G401.6 (cell line): ENCODE results near the gene WTIP.
A peak's percentile ranks its signal among the peaks of the same experiment; 100 is the strongest.

ENCODE experiments used
- FAIRE-seq: peaks from 2 replicates; lab custom pipeline; 2012; peaks lifted over from hg19 to GRCh38; lab: Jason Lieb, UNC

The WTIP gene

DNA sequence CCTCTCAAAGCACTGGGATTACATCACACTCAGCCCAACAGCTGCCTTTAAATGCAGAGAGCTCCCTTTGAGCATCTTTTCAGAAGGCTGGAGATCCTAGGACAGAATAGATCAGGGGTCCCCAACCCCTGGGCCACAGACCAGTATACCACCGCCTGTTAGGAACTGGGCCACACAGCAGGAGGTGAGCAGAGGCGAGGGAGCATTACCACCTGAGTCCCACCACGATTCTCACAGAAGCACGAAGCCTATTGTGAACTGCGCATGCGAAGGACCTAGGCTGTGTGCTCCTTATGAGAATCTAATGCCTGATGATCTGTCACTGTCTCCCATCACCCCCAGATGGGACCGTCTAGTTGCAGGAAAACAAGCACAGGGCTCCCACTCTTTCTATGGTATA, 2.2 kb upstream of the WTIP start:
- no peak for FAIRE-seq

DNA sequence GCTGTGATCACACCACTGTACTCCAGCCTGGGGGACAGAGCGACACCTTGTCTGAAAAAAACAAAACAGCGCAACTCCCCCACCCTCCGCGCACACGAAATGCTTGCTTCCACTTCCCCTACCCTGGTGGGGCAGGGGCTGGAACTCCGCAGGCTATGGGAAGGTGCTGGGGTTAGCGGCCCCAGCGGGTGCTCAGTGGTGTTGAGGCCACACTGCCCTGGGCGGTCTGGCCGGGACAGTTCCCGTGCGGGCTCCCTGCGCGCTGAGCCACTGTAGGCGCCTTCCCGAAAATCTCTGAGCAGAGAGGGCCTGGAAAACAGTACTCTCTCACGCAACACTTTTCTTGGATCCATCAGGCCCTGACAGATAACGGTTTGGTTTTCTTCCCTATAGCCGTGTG, 1.1 kb upstream of the WTIP start:
- FAIRE-seq, result no peak

- no peak for FAIRE-seq
Observed at GRCh38 chr19:34481861-34482379, 362 bp downstream of the WTIP start.

DNA sequence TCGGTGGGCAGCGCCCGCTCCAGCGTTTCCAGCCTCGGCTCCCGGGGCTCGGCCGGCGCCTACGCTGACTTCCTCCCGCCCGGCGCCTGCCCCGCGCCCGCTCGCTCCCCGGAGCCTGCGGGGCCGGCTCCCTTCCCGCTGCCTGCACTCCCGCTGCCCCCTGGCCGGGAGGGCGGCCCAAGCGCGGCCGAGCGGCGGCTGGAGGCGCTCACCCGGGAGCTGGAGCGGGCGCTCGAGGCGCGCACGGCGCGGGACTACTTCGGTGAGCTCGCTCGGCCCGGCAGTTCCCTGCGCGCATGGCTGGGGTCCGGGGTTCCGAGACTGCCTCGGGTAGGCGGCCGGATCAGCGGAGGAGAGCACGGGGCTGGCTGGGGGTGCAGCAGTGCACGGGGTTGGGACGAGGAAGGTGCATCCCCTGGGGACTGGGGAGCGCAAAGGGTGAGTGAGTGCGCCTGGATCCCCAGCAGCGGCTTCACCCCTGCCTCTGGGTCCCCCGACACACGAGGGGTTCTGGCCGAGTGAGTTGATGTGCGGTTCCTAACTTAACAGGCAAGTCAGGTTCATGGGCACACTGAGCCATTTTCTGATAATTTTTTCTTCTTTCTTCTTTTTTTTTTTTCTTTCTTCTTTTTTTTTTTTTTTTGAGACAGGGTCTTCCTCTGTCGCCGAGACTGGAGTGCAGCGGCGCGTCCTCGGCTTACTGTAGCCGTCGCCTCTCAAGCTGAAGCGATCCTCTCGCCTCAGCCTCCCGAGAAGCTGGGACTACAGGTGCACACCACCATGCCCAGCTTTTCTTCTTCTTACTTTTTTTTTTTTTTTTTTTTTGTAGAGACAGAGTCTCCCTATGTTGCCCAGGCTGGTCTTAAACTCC, 1.1 kb downstream of the WTIP start:
- FAIRE-seq, result no peak

DNA sequence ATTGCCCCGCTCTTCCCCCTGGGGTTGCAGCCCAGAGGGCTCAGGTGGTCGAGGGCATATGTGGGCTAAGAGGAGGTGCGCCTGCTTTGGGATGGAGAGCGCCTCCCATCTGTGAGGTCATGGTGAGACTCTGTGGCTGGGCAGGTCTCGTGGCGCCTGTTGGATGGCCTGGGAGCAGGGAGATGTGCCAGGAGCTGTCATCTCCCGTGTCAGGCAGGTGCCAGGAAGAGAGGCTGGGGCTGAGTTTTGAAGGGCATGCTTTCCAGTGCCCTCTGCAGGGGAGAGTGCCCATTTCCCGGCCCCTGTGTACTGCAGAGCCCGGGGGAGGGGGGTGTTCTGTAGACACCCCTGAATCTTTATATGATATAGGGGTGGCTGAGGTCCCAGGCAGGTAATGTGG, 2.8 kb downstream of the WTIP start:
- no peak for FAIRE-seq

- no peak for FAIRE-seq
Observed at GRCh38 chr19:34485831-34486230, 4.3 kb downstream of the WTIP start.

DNA sequence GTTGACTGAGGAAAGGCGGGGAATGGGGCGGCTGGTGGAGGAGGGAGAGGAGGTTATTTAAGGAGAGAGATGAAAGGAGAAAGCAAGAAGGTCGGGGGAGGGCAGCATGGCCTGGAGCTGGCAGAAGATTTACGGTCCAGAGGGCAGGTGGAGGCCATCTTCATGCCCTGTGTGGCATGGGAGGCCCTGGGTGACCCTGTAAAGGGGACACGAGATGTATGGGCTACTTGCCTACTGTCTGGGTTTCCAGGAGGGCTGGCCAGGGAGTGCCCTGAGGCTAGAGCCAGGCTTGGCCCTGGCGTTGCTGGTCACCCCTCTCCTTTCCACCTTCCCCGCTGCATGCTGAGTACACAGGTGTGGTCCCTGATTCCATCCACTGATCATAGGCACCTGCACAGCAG, 6.1 kb downstream of the WTIP start:
- FAIRE-seq, result no peak

- no peak for FAIRE-seq
Observed at GRCh38 chr19:34489175-34489574, 7.6 kb downstream of the WTIP start.

DNA sequence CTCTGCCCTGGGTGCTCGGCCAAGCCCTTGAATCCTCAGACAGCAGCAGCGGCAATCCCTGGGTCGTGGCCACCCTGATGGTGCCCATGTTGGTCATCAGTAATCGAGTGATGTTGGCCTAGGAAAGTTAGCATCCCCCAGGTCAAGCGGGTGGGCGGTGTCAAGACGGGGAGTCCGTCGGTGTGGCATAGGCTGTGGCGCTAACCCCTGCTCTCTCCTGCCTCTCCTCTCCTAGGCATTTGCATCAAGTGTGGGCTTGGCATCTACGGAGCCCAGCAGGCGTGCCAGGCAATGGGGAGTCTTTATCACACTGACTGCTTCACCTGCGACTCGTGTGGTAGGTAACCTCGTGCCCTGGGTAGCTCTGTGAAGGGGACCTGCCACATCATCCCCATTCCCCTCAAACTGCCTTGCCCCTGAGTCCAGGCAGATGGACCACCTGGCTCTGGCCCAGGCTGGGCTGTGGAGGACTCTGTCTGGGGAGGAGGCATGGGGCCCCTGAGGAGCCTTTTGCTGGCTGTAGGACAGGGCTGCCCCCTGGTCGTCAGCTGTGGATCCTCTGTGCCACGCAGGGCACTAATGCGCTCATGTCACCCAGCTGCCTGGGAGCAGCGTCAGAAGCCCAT, 8.7 kb downstream of the WTIP start:
- no peak for FAIRE-seq

GRCh38 chr19:34493038-34493648, 11.6 kb downstream of the WTIP start:
- FAIRE-seq, result no peak

GRCh38 chr19:34493649-34494044, 12.1 kb downstream of the WTIP start:
- FAIRE-seq, result no peak

- no peak for FAIRE-seq
Observed at GRCh38 chr19:34494601-34495000, 13.0 kb downstream of the WTIP start.

- no peak for FAIRE-seq
Observed at GRCh38 chr19:34495416-34495815, 13.9 kb downstream of the WTIP start.

GRCh38 chr19:34497112-34497805, 15.7 kb downstream of the WTIP start:
- no peak for FAIRE-seq

DNA sequence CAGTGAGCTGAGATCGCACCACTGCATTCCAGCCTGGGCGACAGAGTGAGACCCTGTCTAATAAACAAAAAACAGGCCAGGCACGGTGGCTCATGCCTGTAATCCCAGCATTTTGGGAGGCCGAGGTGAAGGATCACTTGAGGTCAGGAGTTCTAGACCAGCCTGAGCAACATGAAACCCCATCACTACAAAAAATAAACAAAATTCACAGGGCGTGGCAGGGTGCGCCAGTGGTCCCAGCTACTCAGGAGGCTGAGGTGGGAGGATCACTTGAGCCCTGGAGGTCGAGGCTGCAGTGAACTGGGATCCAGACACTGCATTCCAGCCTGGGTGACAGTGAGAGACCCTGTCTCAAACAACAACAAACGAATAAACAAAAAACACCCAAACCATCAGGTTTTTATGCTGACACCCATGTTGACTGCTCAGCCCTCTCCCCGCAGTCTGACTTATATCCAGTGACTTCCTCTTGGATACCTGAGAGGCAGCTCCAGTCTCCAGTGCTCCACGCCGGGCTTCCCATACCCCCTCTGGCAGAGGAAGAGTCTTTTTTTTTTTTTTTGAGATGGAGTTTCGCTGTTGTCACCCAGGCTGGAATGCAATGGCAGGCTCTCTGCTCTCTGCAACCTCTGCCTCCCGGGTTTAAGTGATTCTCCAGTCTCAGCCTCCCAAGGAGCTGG, 17.7 kb downstream of the WTIP start:
- no peak for FAIRE-seq

GRCh38 chr19:34500656-34501120, 19.1 kb downstream of the WTIP start:
- no peak for FAIRE-seq

DNA sequence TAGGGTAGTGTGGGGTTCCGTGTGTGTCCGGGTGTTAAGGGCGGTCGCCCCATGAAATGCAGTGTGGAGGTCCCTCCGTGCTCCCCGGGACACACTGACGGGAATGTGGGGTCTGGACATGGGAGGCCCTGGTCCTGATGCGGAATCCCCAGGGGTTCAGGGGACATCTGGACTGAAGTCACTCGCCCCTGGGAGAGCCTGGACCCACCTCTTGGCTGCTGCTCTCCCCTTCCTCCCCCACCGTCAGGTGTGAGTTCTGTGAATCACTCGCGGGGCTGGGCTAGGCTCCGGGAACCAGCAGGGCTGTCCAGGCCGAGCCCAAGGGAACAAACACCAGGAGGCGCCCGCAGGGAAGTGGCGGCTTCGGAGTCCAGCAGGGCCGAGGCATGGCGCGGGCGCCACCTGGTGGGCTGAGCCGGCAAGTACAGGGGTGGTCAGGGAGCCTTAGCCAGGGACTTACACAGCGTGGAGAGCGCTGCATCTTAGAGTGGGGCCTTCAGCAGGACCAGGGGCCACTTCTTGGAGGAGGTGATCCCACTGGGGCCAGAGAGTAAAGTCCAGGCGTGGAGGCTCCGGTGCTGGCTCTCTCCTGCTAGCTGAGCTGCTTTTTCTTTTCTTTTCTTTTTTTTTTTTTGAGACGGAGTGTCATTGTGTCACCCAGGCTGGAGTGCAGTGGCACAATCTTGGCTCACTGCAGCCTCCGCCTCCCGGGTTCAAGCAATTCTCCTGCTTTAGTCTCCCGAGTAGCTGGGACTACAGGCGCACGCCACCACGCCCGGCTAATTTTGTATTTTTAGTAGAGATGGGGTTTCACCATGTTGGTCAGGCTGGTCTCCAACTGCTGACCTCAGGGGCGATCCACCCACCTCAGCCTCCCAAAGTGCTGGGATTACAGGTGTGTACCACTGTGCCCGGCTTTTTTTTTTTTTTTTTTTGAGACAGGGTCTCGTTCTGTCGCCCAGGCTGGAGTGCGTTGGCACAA, 20.1 kb downstream of the WTIP start:
- peak; percentile 86 for FAIRE-seq

- FAIRE-seq, result no peak
Observed at GRCh38 chr19:34502582-34503411, 21.2 kb downstream of the WTIP start.

DNA sequence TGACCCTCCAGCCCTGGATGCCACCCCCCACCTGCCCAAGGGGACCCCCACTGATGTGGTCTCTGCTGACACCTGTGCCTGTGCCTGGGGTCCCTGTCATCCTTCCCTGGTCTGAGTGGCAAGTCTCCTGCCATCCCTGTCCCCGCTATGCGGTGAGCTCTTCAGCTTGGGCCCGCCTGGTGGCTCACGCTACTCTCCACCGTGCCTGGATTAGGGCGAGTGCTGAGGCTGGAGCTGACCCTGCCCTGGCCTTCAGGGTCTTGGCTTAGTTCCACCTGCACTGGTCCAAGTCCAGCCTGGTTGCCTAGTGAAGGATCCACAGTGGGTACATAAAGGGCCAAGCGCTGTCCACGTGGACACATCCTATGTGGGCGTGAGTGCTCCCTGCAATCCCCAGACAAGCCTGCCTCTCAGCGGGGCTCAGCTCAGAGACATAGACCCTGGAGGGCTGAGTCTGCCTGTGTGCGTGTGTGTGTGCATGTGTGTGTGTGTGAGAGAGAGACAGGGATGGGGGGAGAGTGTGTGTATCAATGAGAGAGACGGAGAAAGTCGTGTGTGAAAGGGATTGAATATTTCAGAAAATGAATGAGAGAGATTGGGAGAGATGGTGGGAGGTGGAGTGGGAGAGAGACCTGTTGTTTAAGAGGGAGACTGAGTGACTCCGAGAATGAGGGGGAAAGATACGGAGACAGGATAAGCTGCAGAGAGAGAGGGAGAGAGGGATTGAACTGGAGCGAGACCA, 22.1 kb downstream of the WTIP start:
- no peak for FAIRE-seq
